ENCODE results near the gene MARK2.
"Not testable (repeated sequence)": the region's sequence is repeated elsewhere in the genome, so short reads cannot be mapped to it uniquely, and the experiment has no call there.

MARK2 gene

GRCh38 chr11:63838678-63839507, at the start of gene MARK2:
MARK2 (plus strand) TSS chr11:63839110; CDS start chr11:63839507, 397 bp downstream.
- peak; percentile 98 for DNase-seq

- no peak for DNase-seq
Observed at GRCh38 chr11:63791495-63792167, 47.3 kb upstream of the MARK2 start.

GRCh38 chr11:63793161-63793560, 45.7 kb upstream of the MARK2 start:
- DNase-seq = no peak

DNA sequence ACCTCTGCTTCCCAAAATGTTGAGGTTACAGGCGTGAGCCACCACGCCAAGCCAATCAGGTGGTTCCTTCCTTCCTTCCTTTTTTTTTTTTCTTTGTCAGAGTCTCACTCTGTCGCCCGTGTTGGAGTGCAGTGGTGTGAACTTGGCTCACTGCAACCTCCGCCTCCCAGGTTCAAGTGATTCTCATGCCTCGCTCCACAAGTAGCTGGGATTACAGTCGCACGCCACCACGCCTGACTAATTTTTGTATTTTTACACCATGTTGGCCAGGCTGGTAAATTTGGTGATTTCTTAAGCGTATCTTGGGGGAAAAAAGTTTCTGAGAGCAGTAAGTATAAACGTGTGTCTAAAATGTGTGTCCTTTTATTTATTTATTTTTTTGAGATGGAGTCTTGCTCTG, 43.8 kb upstream of the MARK2 start:
- DNase-seq = no peak

GRCh38 chr11:63800921-63801320, 38.0 kb upstream of the MARK2 start:
- DNase-seq = no peak

DNA sequence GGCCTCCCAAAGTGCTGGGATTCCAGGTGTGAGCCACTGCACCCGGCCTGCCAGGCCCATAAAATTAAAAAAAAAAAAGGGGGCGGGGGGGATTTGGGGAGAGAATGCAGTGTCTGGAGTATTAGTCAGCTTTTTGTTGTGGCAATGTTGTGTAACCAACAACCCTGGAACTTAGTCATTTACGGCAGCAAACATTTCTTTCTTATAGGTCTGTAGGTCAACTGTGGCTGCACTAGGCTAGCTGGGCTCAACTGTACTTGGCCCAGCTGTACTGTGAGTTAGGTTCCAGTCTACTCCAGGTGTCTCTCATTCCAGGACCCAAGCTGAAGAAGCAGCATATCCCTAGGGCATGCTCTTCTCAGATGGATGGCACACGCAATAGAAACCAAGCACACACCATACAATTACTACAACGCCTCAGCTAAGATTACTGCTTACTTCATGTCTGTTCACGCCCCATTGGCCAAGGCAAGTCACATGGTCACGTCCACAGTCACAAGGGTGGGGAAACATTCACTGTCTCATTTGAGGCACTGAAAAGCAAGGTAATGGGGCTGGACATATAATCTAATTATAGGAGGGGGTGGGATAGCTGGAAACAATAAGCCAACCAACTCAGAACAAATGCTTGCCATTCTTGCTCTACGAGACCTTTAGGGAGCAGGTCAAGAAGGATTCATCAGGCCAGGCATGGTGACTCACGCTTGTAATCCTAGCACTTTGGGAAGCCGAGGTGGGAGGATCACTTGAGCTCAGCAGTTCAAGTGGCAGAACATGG, 36.1 kb upstream of the MARK2 start:
- DNase-seq = no peak

DNA sequence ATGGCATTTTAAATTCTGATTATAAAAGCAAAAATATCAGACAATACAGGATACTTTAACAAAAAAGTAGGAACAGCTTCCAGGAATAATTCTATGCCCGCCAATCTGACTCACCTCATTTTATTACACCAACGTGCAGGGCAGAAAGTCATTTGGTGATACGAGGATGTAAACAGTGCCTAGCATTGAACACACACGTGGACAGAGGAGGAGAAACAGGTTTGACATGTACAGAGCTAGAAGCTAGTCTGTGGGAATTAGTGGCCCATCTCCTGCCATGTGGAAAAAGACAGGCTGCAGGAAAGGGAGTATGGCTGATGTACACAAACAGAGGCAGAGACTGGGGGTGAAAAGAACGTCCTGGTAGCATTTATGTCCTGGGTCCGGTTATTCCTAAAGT, 34.7 kb upstream of the MARK2 start:
- DNase-seq = no peak

DNA sequence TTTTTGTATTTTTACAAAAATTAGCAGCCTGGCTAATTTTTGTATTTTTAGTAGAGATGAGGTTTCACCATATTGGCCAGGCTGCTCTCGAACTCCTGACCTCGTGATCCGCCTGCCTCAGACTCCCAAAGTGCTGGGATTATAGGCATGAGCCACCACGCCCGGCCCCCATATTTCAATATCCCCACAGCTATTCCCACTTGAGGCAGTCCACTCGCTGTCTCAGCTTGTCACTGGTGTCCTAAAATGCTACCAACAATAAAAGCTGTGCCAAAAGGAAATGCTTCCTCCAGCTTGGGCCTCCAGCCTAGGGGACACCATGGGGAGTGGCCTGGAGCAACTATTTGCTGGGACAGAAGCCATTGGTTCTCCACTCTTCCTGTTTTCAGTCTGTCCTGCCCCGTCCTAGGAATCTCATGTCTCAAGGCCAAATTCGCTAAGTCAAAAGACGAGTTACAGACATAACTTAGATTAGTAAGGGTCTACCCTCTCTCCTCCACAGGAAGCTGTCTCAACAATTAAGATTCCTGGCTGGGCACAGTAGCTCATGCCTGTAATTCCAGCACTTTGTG, 33.0 kb upstream of the MARK2 start:
- DNase-seq = no peak

DNA sequence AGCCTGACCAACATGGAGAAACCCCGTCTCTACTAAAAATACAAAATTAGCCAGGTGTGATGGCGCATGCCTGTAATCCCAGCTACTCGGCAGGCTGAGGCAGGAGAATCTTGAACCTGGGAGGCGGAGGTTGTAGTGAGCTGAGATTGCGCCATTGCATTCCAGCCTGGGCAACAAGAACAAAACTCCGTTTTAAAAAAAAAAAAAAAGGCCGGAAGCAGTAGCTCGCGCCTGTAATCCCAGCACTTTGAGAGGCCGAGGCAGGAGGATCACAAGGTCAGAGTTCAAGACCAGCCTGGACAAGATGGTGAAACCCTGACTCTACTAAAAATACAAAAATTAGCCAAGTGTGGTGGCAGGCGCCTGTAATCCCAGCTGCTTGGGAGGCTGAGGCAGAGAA, 28.5 kb upstream of the MARK2 start:
- not testable (repeated sequence) for DNase-seq

DNA sequence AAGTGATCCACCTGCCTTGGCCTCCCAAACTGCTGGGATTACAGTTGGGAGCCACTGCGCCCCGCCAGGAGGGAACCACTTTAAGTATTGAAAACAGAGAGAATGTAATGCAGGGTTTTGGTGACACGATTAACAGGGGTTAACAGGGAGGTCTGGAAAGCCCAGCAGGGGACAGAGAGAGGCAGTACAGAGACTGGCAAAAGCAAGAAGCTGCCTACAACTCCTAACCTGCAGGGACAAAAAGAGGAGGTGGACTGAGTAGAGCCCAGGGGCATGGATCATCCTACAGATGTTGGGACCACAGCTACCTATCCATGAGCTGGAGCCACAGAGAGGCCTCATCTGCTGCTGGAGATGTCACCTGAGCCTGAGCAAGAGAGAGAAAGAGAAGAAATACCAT, 27.4 kb upstream of the MARK2 start:
- no peak for DNase-seq

DNA sequence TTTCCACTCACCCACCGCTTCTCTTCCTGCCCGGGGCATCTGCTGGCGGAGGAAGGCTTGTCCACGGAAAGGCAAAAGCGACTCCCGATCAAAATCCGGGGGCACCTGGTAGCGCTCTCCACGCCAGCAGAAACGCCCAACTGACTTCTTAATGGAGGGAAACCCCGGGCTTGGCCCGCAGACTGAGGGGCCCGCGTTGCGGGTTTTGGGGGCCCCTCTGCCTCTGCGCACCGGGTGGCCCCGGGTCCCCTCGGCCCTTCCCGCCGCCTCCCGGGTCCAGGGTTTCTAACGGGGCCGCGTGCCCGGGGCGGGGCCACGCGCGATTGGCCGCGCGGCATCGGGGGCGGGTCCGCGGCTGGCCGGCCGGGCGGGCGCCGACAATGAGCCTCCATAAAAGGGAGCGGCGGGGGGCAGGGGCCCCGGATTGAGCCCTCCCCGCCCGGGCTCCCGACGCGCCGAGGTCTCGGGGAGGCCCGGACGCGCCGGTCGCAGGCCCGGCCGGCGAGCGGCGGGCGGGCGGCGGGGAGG, 25.8 kb upstream of the MARK2 start, which contains the start of gene SPINDOC:
SPINDOC (plus strand) TSS at position 422 of the 528 bp plus-strand sequence. CDS start 231 bp downstream, outside the sequence.
- peak; percentile 61 for DNase-seq

DNA sequence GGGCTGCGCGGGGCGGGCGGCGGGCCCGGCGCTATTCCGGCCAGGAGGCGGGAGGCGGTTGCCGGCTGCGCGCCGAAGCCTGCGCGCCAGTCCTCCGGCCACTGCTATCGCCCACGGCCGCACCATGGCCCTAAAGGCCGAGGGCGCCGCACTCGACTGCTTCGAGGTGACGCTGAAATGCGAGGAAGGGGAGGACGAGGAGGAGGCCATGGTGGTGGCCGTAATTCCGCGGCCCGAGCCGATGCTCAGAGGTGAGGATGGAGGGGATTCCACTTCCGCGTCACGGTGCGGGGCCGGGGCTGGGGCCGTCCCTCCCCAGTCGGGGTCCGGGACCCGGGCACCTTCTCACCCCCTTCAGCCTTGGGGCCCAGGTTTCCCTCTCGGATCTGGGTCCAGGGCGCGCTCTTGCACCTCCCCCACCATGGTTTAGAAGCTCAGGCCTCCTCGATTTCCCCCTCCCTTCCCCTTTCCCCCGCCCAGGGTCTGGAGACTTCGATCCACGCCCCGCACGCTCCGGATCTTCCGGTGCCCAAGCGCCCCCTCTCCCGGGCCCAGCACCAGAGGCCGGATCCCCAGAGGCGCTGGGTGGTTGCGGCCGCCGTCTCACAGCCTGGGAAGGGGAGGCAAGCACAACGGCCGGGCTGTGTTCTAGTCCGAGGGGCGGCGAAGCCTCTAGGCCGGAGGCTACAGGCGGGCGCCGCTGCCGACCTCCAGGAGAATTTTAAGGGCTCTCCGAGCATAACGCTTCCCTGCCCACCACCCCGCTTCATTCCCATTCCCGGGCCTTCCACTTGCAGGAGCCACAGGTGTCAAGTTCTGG, 25.1 kb upstream of the MARK2 start:
- peak; percentile 14 for DNase-seq

- DNase-seq = no peak
Observed at GRCh38 chr11:63814383-63814736, 24.6 kb upstream of the MARK2 start.

GRCh38 chr11:63816166-63816565, 22.7 kb upstream of the MARK2 start:
- no peak for DNase-seq

GRCh38 chr11:63816732-63817131, 22.2 kb upstream of the MARK2 start:
- no peak for DNase-seq

DNA sequence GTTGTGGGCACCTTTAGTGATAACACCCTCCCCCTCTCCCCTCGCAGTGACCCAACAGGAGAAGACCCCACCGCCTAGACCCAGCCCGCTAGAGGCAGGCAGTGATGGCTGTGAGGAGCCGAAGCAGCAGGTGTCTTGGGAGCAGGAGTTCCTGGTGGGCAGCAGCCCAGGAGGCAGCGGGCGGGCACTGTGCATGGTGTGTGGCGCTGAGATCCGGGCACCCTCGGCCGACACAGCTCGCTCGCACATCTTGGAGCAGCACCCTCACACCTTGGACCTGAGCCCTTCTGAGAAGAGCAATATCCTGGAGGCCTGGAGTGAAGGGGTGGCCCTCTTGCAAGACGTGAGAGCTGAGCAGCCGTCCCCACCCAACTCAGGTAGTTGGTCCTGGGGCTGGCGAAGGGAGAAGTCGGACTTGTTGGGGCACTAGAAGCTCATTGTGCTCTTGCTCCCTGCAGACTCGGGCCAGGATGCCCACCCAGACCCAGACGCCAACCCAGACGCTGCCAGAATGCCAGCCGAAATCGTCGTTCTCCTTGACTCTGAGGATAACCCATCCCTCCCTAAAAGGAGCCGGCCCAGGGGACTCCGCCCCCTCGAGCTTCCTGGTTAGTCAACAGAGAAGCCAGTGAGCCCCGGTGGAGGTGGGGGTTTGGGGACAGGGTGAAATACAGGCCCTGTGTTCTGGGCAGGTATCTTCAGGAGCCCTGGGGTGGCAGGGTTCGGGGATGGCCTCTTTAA, 21.0 kb upstream of the MARK2 start:
- DNase-seq = no peak

- no peak for DNase-seq
Observed at GRCh38 chr11:63818609-63819008, 20.3 kb upstream of the MARK2 start.

- DNase-seq = no peak
Observed at GRCh38 chr11:63821411-63821810, 17.5 kb upstream of the MARK2 start.

DNA sequence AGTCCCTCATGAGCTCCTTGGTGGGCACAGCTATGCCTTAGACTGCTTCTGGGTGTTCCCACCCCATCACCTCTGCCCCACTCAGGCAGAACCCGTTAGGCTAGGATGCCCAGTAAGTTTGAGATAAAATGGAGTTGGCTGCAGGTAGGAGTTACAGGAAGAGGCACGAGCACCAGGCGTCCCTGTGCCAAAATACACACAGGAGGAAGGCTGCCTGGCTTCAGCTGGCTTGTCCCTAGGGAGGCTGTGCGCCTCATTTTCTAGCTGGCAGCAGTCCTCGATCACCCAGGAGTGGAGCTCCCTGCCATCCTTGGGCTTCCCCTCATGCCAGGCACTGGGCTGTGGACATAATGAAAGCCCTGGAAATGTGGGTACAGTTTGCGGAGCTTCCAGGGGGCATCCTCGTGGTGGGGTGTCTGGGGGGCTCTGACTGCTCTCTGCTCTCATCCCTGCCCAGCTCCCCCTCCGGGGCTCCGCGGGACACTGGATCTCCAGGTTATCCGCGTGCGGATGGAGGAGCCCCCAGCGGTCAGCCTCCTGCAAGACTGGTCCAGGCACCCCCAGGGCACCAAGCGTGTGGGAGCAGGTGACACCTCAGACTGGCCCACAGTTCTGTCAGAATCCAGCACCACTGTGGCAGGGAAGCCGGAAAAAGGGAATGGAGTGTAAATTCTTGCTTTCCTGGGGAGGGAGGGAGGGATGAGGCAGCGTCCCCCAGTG, 12.3 kb upstream of the MARK2 start:
- no peak for DNase-seq

GRCh38 chr11:63829823-63830489, 9.0 kb upstream of the MARK2 start:
- no peak for DNase-seq

All from CD4-positive, alpha-beta T cell treated with Interleukin-4 for 4 hours (primary cell).